Measurements from ENCODE around the gene PCDHGB2.
"Not testable (repeated sequence)": the region's sequence is repeated elsewhere in the genome, so short reads cannot be mapped to it uniquely, and the experiment has no call there.

The PCDHGB2 gene

GRCh38 chr5:141349917-141350619 is 9.7 kb upstream of the PCDHGB2 start, which contains the start of gene PCDHGB1:
Gene PCDHGB1, plus strand, starts transcription at chr5:141350099. Its CDS starts 162 bp downstream, at chr5:141350261.
- no peak for DNase-seq (ENCODE audit: low read depth in 2 of 2)

DNA sequence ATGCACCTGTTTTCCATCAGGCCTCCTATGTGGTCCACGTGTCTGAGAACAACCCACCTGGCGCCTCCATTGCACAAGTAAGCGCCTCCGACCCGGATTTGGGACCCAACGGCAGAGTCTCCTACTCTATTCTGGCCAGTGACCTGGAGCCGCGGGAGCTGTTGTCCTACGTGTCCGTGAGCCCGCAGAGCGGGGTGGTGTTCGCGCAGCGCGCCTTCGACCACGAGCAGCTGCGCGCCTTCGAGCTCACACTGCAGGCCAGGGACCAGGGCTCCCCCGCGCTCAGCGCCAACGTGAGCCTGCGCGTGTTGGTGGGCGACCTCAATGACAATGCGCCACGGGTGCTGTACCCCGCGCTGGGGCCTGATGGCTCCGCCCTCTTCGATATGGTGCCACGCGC is 8.2 kb upstream of the PCDHGB2 start:
- no peak for DNase-seq (ENCODE audit: low read depth in 2 of 2)

GRCh38 chr5:141354900-141355469 is 4.8 kb upstream of the PCDHGB2 start, which contains the start of gene PCDHGA4:
Gene PCDHGA4, plus strand, starts transcription at chr5:141355021. Its CDS starts 87 bp downstream, at chr5:141355108.
- no peak for DNase-seq (ENCODE audit: low read depth in 2 of 2)

GRCh38 chr5:141355641-141356040 is 4.2 kb upstream of the PCDHGB2 start:
- DNase-seq (ENCODE audit: low read depth in 2 of 2) = no peak

- no peak for DNase-seq (ENCODE audit: low read depth in 2 of 2)
Observed at GRCh38 chr5:141356133-141356532, 3.7 kb upstream of the PCDHGB2 start.

GRCh38 chr5:141356950-141357349 is 2.8 kb upstream of the PCDHGB2 start:
- no peak for DNase-seq (ENCODE audit: low read depth in 2 of 2)

- DNase-seq (ENCODE audit: low read depth in 2 of 2) = no peak
Observed at GRCh38 chr5:141360685-141361084, 891 bp downstream of the PCDHGB2 start.

DNA sequence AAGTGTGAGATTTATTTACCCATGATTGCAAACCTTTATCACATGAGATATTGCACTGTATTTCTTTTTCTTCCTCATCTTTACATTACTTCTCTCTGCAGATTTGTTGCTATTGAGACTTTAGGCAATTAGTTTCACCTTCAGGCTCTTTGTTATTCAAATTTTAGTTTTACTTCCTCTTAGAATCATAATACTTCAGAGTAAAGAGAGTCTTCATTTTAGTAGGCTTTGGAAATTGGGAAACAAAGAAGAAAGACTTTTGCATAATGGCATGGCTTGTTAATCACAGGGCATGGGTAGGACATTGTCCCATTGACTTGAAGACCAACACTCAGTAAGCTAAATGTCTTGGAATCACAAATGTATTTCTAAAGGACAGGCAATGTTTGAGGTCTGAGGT is 2.9 kb downstream of the PCDHGB2 start:
- DNase-seq (ENCODE audit: low read depth in 2 of 2) = no peak

GRCh38 chr5:141363952-141364660 is 4.3 kb downstream of the PCDHGB2 start, which contains the start of gene PCDHGA5:
Gene PCDHGA5, plus strand, starts transcription at chr5:141364162. Its CDS starts 169 bp downstream, at chr5:141364331.
- DNase-seq (ENCODE audit: low read depth in 2 of 2) = no peak

DNA sequence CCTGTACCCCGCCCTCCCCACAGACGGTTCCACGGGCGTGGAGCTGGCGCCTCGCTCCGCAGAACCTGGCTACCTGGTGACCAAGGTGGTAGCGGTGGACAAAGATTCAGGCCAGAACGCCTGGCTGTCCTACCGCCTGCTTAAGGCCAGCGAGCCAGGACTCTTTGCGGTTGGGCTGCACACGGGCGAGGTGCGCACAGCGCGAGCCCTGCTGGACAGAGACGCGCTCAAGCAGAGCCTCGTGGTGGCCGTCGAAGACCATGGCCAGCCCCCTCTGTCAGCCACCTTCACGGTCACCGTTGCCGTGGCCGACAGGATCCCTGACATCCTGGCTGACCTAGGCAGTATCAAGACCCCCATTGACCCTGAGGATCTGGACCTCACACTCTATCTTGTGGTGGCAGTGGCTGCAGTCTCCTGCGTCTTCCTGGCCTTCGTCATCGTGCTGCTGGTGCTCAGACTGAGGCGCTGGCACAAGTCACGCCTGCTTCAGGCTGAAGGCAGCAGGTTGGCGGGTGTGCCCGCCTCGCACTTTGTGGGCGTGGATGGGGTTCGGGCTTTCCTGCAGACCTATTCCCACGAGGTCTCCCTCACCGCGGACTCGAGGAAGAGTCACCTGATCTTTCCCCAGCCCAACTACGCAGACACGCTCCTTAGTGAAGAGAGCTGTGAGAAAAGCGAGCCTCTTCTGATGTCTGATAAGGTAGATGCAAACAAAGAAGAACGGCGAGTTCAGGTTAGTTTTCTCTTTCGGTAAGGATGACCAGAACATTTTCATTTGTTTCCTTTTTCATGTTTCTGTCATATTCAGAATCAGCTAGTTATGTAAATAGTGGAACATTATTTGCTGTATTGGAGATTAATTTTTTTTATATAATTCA is 6.5 kb downstream of the PCDHGB2 start:
- DNase-seq (ENCODE audit: low read depth in 2 of 2) = no peak

DNA sequence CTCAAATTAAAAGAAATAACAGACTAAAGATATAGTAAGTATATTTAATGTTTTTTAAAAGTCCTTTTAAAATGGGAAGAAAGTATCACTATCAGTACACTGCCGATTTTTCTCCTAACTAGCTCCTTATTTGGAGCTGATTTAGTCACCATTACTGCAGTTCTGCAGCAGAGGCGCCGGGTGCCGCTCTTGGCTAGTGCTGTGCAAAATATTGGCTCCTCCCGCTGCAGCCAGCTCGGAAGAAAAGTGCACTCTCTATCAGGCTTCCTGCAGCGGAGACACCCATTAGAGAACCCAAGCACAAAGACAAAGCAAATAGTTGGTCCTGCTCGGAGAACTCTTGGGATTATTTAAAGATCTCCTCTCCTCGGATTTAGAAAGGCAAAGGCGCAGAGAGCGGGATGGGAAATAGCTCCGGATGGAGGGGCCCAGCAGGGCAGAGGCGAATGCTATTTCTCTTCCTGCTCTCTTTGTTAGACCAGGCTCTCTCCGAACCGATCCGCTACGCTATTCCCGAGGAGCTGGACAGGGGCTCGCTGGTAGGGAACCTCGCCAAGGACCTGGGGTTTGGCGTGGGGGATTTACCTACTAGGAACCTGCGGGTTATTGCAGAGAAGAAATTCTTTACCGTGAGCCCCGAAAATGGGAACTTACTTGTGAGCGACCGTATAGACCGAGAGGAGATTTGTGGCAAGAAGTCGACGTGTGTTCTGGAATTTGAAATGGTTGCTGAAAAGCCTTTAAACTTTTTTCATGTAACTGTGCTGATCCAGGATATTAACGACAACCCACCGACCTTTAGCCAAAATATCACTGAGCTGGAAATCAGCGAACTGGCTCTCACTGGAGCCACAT is 10.4 kb downstream of the PCDHGB2 start, which contains the start of gene PCDHGB3:
Gene PCDHGB3 (plus strand): TSS at position 249 of the 855 bp plus-strand sequence. CDS start 153 bp downstream, at position 402.
- no peak for DNase-seq (ENCODE audit: low read depth in 2 of 2)

GRCh38 chr5:141371572-141372475 is 12.0 kb downstream of the PCDHGB2 start:
- DNase-seq (ENCODE audit: low read depth in 2 of 2) = no peak

- no peak for DNase-seq (ENCODE audit: low read depth in 2 of 2)
Observed at GRCh38 chr5:141373673-141374317, 14.0 kb downstream of the PCDHGB2 start, which contains the start of gene PCDHGA6. Gene PCDHGA6, plus strand, starts transcription at chr5:141373891. Its CDS starts 193 bp downstream, at chr5:141374084.

DNA sequence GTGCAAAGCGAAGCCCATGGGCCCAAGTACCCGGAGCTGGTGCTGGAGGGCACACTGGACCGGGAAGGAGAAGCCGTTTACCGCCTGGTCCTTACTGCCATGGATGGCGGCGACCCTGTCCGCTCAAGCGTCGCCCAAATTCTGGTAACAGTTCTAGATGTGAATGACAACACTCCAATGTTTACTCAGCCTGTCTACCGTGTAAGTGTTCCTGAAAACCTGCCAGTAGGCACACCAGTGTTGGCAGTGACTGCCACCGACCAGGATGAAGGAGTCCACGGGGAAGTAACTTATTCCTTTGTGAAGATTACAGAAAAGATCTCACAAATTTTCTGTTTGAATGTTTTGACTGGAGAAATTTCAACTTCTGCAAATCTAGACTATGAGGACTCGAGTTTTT is 14.8 kb downstream of the PCDHGB2 start:
- DNase-seq (ENCODE audit: low read depth in 2 of 2) = no peak

- DNase-seq (ENCODE audit: low read depth in 2 of 2) = not testable (repeated sequence)
Observed at GRCh38 chr5:141375444-141376155, 15.8 kb downstream of the PCDHGB2 start.

- no peak for DNase-seq (ENCODE audit: low read depth in 2 of 2)
Observed at GRCh38 chr5:141382469-141383294, 22.9 kb downstream of the PCDHGB2 start, which contains the start of gene PCDHGA7. Gene PCDHGA7, plus strand, starts transcription at chr5:141382742. Its CDS starts 158 bp downstream, at chr5:141382900.

DNA sequence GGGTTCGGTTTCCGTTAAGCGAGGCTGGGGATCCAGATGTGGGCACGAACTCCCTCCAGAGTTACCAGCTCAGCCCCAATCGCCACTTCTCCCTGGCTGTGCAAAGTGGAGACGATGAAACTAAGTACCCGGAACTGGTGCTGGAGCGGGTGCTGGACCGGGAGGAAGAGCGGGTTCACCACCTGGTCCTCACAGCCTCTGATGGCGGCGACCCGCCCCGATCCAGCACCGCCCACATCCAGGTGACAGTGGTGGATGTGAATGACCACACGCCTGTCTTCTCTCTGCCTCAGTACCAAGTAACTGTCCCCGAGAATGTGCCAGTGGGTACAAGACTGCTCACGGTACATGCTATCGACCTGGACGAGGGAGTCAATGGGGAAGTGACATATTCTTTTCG is 23.6 kb downstream of the PCDHGB2 start:
- no peak for DNase-seq (ENCODE audit: low read depth in 2 of 2)

All from stimulated activated CD4-positive, alpha-beta T cell treated with anti-CD3 and anti-CD28 coated beads, Interleukin-4, amount 100 ng/mL, for 48 hours (primary cell).